ENCODE data around the gene ATRX.
"Not testable (repeated sequence)": the region's sequence is repeated elsewhere in the genome, so short reads cannot be mapped to it uniquely, and the experiment has no call there.

ATRX gene

DNA sequence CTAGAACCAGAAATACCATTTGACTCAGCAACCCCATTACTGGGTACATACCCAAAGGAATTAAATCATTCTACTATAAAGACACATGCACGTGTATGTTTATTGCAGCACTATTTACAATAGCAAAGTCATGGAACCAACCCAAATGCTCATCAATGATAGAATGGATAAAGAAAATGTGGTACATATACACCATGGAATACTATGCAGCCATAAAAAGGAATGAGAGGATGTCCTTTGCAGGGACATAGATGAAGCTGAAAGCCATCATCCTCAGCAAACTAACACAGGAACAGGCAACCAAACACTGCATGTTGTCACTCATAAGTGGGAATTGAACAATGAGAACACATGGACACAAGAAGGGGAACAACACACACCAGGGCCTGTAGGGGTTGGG is 285.9 kb downstream of the ATRX start:
- DNase-seq (ENCODE audit: low spot score): not testable (repeated sequence)

DNA sequence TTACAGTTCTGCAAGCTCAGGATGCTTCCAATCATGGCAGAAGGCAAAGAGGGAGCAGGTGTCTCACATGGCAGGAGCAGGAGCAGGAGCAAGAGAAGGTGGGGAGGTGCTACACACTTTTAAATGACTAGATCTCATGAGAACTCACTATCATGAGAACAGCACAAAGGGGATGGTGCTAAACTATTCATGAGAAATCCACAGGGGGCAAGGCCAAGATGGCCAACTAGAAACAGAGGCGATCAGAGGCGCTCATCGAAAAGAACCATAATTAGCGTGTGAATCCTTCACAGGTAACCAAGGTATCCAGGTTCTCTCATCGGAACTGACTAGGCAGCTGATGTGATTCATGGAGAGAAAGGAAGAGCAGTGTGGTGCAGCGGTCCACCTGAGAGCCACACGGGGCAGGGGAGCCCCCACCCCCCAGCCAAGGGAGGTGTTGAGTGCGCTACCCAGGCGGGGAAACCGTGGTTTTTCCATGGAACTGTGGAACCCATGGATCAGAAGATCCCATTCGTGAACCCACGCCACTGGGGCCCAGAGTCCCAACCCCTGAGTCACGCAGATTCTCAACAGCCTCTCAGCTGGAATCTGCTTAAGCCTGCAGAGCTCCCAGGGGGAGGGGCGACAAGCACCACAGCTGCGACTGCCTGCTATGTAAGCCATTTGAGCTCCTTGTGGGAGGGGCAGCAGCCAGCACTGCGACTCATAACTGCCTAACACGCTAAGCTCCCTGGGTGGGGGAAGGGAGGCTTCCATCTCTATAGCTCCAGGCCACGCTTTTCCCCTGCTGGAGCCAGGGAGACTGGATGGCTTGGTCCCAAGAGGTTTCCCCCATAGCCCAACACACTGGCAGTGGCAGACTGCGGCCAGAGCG is 292.1 kb downstream of the ATRX start:
- DNase-seq (ENCODE audit: low spot score): no peak

DNA sequence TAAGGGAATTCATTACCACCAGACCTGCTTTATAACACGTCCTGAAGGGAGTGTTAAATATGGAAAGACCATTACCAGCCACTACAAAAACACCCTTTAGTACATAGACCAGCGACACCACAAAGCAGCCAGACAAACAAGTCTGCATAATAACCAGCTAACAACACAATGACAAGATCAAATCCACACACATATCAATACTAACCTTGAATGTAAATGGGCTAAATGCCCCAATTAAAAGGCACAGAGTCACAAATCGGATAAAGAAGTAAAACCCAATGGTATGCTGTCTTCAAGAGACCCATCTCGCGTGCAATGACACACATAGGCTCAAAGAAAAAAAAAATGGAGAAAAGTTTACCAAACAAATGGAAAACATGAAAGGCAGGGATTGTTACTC is 302.0 kb downstream of the ATRX start:
- no peak for DNase-seq (ENCODE audit: low spot score)

DNA sequence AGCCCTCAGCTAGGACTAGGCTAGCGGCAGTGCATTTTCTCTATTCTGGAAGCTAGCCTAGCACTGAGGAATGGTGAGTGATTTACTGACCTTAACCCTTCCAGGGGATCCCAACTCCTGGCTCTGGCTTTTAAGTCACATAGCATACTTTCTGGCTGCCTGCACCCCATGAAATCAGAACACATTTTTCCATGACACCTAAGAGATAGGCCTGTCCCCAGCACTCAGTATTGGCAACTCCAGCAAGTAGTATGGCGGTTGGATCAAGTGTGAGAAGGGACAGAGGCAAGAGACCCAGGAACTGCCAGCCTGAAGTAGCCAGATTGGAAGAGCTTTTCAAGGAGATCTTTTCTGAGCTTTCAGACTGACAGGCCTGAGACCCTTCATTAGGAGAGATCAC is 330.6 kb downstream of the ATRX start:
- no peak for DNase-seq (ENCODE audit: low spot score)

Measured in hematopoietic multipotent progenitor cell treated with erythropoietin and hydrocortisone succinate and interleukin-3 and kit ligand, for 17 days (in vitro differentiated cells).